CD4-positive, alpha-beta T cell treated with Interleukin-10 for 1 hour (primary cell): ENCODE results near the gene KCNIP1.
"Not testable (repeated sequence)": the region's sequence is repeated elsewhere in the genome, so short reads cannot be mapped to it uniquely, and the experiment has no call there.

Source experiments
- DNase-seq: peaks from one replicate; pipeline ENCODE4 v3.0.0-alpha.2; 2020

The KCNIP1 gene

GRCh38 chr5:170538696-170539586 is 35.1 kb downstream of the KCNIP1 start:
- no peak for DNase-seq

- DNase-seq: no peak
These were observed 36.5 kb downstream of the KCNIP1 start for GRCh38 chr5:170540271-170540670.

- DNase-seq: no peak
These were observed 37.4 kb downstream of the KCNIP1 start for GRCh38 chr5:170541146-170541769.

- DNase-seq: no peak
These were observed 39.0 kb downstream of the KCNIP1 start for GRCh38 chr5:170542691-170543293.

GRCh38 chr5:170545313-170545712 is 41.5 kb downstream of the KCNIP1 start:
- no peak for DNase-seq

GRCh38 chr5:170545811-170546210 is 42.0 kb downstream of the KCNIP1 start:
- no peak for DNase-seq

GRCh38 chr5:170546282-170546681 is 42.5 kb downstream of the KCNIP1 start:
- no peak for DNase-seq

GRCh38 chr5:170550382-170550781 is 46.6 kb downstream of the KCNIP1 start:
- not testable (repeated sequence) for DNase-seq

GRCh38 chr5:170551076-170551475 is 47.3 kb downstream of the KCNIP1 start:
- no peak for DNase-seq

- DNase-seq: no peak
These were observed 47.8 kb downstream of the KCNIP1 start for GRCh38 chr5:170551622-170552021.

- DNase-seq: no peak
These were observed 48.8 kb downstream of the KCNIP1 start for GRCh38 chr5:170552621-170553115.

- no peak for DNase-seq
These were observed 49.4 kb downstream of the KCNIP1 start for GRCh38 chr5:170553218-170553617.

- no peak for DNase-seq
These were observed 50.9 kb downstream of the KCNIP1 start for GRCh38 chr5:170554521-170555267.

- DNase-seq: no peak
These were observed 53.5 kb downstream of the KCNIP1 start for GRCh38 chr5:170557314-170557713.

GRCh38 chr5:170559296-170559695 is 55.5 kb downstream of the KCNIP1 start:
- DNase-seq: no peak

- no peak for DNase-seq
These were observed 57.1 kb downstream of the KCNIP1 start for GRCh38 chr5:170560938-170561337.

GRCh38 chr5:170562166-170562874 is 58.5 kb downstream of the KCNIP1 start:
- no peak for DNase-seq

GRCh38 chr5:170562875-170563228 is 59.0 kb downstream of the KCNIP1 start:
- no peak for DNase-seq

GRCh38 chr5:170563824-170564567 is 60.2 kb downstream of the KCNIP1 start:
- no peak for DNase-seq

GRCh38 chr5:170565072-170565471 is 61.3 kb downstream of the KCNIP1 start:
- no peak for DNase-seq

GRCh38 chr5:170569101-170569500 is 65.3 kb downstream of the KCNIP1 start:
- no peak for DNase-seq

GRCh38 chr5:170570476-170570875 is 66.7 kb downstream of the KCNIP1 start:
- no peak for DNase-seq
